ENCODE data around the gene PPM1H. TPM values are rescaled to one million over a fixed set of nuclear protein-coding genes. Genes with fewer than 3 reads are reported as not detected.

PPM1H gene

Small RNA genes lying within 50 kb of the gene (small RNA-seq; reads per million reads assigned to genes)
- 17,152 reads per million, percentile 100 among the genes with 10 or more reads in this experiment for gene MIRLET7I (ENCODE audit: low read depth)
- gene RF00019 (ENCODE audit: low read depth): not detected
- not detected for gene RNU1-83P (ENCODE audit: low read depth)

All from mesenchymal stem cell (in vitro differentiated cells and primary cell).